ENCODE results near the gene FAM124A. TPM values are rescaled to one million over a fixed set of nuclear protein-coding genes. Genes with fewer than 3 reads are reported as not detected.
A peak's percentile ranks its signal among the peaks of the same experiment; 100 is the strongest.

The FAM124A gene, protein sequence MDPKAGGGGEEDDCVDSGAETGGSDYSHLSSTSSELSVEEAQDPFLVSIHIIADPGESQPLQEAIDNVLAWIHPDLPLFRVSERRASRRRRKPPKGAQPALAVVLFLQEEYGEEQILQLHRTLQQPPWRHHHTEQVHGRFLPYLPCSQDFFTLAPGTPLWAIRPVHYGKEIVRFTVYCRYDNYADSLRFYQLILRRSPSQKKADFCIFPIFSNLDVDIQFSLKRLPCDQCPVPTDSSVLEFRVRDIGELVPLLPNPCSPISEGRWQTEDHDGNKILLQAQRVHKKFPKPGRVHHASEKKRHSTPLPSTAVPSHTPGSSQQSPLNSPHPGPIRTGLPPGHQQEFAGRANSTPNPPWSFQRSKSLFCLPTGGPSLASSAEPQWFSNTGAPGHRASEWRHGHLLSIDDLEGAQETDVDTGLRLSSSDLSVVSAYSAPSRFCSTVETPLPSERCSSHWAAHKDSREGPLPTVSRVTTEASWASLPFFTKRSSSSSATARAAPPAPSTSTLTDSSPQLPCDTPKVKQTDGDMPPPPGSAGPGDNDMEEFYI
- total RNA-seq (2014; rRNA removed; shearing (Covaris generic)) (84.1 and 109 TPM in 2 replicates), polyA plus RNA-seq (2016; fragmentation: Nextera tagmentation; extraction: Ambion mirVana) (35.9 and 37.7 TPM in 2 replicates)
- long read RNA-seq, full-length matches to known transcripts = 4 of 7 reads
- long read RNA-seq, partial matches to known transcripts = 1 of 7 reads
- long read RNA-seq, other reads (novel, unspliced or antisense) = 2 of 7 reads

DNA sequence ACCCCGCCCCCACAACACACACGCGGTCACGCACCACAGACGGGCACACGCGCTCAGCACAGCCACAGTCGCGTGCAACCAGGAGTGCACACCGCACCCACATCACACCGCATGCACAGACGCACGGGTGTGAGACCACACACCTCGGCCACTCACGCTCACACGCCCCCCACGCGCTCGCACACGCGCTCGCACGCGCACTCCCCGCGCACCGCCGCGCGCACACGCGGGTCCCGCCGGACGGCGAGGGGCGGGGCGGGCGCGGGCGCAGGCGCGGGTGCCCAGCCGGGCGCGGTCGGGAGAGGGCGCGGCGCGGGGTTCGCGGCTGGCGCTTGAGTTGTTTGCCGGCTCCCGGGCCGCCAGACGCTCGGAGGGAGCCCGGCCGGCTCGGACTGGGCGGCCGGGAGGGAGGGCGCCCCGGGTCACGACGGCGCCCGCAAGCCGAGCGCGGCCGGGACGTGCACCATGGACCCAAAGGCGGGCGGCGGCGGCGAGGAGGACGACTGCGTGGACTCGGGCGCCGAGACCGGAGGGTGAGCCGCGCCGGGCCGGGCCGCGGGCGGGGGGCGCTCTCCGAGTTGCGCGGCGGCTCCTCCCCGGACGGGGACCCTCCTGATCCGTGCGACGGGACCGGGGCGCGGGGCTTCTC lies at the start of gene FAM124A:
Gene FAM124A (plus strand): TSS at position 362 of the 649 bp plus-strand sequence. CDS start 104 bp downstream, at position 466.
- Histone ChIP-seq H3K9me2 (ENCODE audit: insufficient read depth) (peaks cover 6% of the 10 kb centered on the region; the same call in 1 of the 2 replicates), H3K4me1 (ENCODE audit: insufficient read depth) (peaks cover 62% of the 10 kb centered on the region), H3F3A (replicated peaks; ENCODE audit: low read depth) (peaks cover 7% of the 10 kb centered on the region), H3K79me2 (replicated peaks; ENCODE audit: insufficient read depth) (peaks cover 48% of the 10 kb centered on the region), H3K4me2 (peak within 1 kb of the TSS; percentile 92), H4K20me1 (replicated peaks; ENCODE audit: insufficient read depth) (peaks cover 14% of the 10 kb centered on the region), H3K27ac (ENCODE audit: low read depth) (peak within 1 kb of the TSS; percentile 73), H3K36me3 (ENCODE audit: insufficient read depth) (peaks cover under 1% of the 10 kb centered on the region; the same call in 1 of the 2 replicates), H3K4me3 (peak within 1 kb of the TSS; percentile 78), H2AFZ (peak within 1 kb of the TSS; percentile 33; the same call in 1 of the 2 replicates), H3K27me3 (ENCODE audit: insufficient read depth) (peaks cover 2% of the 10 kb centered on the region; the same call in 1 of the 2 replicates)
- peak; percentile 64 for ATAC-seq
- Mint-ChIP-seq H3K4me1 (peaks cover 52% of the 10 kb centered on the region), H3K27ac (peak within 1 kb of the TSS; percentile 58; the same call in 1 of the 2 replicates), H3K36me3 (ENCODE audit: low read depth) (peaks cover 38% of the 10 kb centered on the region), H3K4me3 (peak within 1 kb of the TSS; percentile 90), H3K27me3 (ENCODE audit: insufficient read depth, low read depth, poor library complexity) (peaks cover 17% of the 10 kb centered on the region), H3K9me3 (no peaks in the 10 kb centered on the region)
- peak; percentile 82 for DNase-seq (ENCODE audit: low spot score)
- TF ChIP-seq POLR2AphosphoS5 (IDR thresholded peaks at IDR 0.05; ENCODE audit: low read depth) = peak; percentile 57
- TF ChIP-seq CREB1 (CRISPR knock-in tag; IDR thresholded peaks at IDR 0.05; ENCODE audit: low read depth) = 0 out of 2 replicates have a peak, but pooled peaks have one; percentile 2
- TF ChIP-seq STAT1 (IDR thresholded peaks at IDR 0.05; ENCODE audit: unreplicated experiment) = no peak
- TF ChIP-seq NANOG (IDR thresholded peaks at IDR 0.05; ENCODE audit: borderline replicate concordance) = no peak
- TF ChIP-seq, protein P1, sequence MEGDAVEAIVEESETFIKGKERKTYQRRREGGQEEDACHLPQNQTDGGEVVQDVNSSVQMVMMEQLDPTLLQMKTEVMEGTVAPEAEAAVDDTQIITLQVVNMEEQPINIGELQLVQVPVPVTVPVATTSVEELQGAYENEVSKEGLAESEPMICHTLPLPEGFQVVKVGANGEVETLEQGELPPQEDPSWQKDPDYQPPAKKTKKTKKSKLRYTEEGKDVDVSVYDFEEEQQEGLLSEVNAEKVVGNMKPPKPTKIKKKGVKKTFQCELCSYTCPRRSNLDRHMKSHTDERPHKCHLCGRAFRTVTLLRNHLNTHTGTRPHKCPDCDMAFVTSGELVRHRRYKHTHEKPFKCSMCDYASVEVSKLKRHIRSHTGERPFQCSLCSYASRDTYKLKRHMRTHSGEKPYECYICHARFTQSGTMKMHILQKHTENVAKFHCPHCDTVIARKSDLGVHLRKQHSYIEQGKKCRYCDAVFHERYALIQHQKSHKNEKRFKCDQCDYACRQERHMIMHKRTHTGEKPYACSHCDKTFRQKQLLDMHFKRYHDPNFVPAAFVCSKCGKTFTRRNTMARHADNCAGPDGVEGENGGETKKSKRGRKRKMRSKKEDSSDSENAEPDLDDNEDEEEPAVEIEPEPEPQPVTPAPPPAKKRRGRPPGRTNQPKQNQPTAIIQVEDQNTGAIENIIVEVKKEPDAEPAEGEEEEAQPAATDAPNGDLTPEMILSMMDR (conservative IDR thresholded peaks at IDR 0.05; ENCODE audit: low read depth in 2 of 2) = peak in 1 of 2 experiments; percentile 43; a peak in 2 of 4 replicates

DNA sequence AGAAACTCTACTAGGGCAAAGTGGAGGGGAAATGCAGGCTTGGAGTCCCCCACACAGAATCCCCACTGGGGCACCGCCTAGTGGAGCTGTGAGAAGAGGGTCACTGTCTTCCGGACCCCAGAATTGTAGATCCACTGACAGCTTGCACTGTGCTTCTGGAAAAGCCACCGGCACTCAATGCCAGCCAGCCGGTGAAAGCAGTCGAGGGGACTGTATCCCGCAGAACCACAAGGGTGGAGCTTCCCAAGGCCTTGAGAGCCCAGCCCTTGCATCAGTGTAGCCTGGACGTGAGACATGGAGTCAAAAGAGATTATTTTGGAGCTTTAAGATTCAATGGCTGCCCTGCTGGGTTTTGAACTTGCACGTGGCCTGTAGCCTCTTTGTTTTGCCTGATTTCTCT lies 47.2 kb upstream of the FAM124A start:
- Mint-ChIP-seq H3K36me3 (ENCODE audit: low read depth) (peaks cover 97% of the 10 kb centered on the region), H3K27ac (peak overlapping the region; percentile 93), H3K4me1 (peaks cover 64% of the 10 kb centered on the region)

More for the DNA sequence above, 47.2 kb upstream of the FAM124A start:
- H3K36me3 ChIP-seq (ENCODE audit: insufficient read depth) = peaks cover 79% of the 10 kb centered on the region
- no peak overlapping the region for H2AFZ ChIP-seq
- no peaks in the 10 kb centered on the region for H3K27me3 ChIP-seq (ENCODE audit: insufficient read depth)
- TF ChIP-seq POLR2AphosphoS5 (IDR thresholded peaks at IDR 0.05; ENCODE audit: low read depth) = peak; percentile 57; the same call in 1 of the 2 replicates
- TF ChIP-seq, protein P2, sequence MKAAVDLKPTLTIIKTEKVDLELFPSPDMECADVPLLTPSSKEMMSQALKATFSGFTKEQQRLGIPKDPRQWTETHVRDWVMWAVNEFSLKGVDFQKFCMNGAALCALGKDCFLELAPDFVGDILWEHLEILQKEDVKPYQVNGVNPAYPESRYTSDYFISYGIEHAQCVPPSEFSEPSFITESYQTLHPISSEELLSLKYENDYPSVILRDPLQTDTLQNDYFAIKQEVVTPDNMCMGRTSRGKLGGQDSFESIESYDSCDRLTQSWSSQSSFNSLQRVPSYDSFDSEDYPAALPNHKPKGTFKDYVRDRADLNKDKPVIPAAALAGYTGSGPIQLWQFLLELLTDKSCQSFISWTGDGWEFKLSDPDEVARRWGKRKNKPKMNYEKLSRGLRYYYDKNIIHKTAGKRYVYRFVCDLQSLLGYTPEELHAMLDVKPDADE (IDR thresholded peaks at IDR 0.05) = no peak
- TF ChIP-seq, protein P1 (conservative IDR thresholded peaks at IDR 0.05; ENCODE audit: low read depth in 2 of 2) = 0 out of 4 replicates have a peak, but pooled peaks of 1 of the 2 experiments have one; percentile 4
- ATAC-seq (peak; percentile 75), DNase-seq (ENCODE audit: low spot score) (no peak)
- H3F3A ChIP-seq (replicated peaks; ENCODE audit: low read depth) = peaks cover 58% of the 10 kb centered on the region
- peaks cover 62% of the 10 kb centered on the region for H3K79me2 ChIP-seq (replicated peaks; ENCODE audit: insufficient read depth)
- peak overlapping the region; percentile 75 for H3K4me2 ChIP-seq
- peak overlapping the region; percentile 59 for H3K4me3 ChIP-seq
- H3K27ac ChIP-seq (ENCODE audit: low read depth) = peak overlapping the region; percentile 100
- H3K9me2 ChIP-seq (ENCODE audit: insufficient read depth) = no peaks in the 10 kb centered on the region
- Mint-ChIP-seq H3K4me3 (peak overlapping the region; percentile 100), H3K27me3 (ENCODE audit: insufficient read depth, low read depth, poor library complexity) (peaks cover 55% of the 10 kb centered on the region), H3K9me3 (peaks cover 14% of the 10 kb centered on the region; the same call in 2 of the 3 replicates)
- H3K4me1 ChIP-seq (ENCODE audit: insufficient read depth) = peaks cover 63% of the 10 kb centered on the region
- H4K20me1 ChIP-seq (replicated peaks; ENCODE audit: insufficient read depth) = peaks cover 29% of the 10 kb centered on the region
